Endodermal cell (in vitro differentiated cells): ENCODE data around the gene TLCD1. TPM values are rescaled to one million over a fixed set of nuclear protein-coding genes. Genes with fewer than 3 reads are reported as not detected.

Experiments
- DNase-seq: peaks from one replicate; pipeline ENCODE4 v3.0.0-alpha.2; 2017
- H3K27ac ChIP-seq: 2 replicates; pipeline ENCODE4 v1.5.1; 2013; ENCODE audit warnings: mild to moderate bottlenecking, low read depth, low read length, moderate library complexity
- H3K27me3 ChIP-seq: 2 replicates; pipeline ENCODE4 v1.6.1; 2013; ENCODE audit warnings: mild to moderate bottlenecking, low read length, moderate library complexity; ENCODE audit not compliant: insufficient read depth, control insufficient read depth, poor library complexity, severe bottlenecking
- H3K36me3 ChIP-seq: 2 replicates; pipeline ENCODE4 v1.7.0; 2013; ENCODE audit warnings: mild to moderate bottlenecking, low read length, moderate library complexity; ENCODE audit not compliant: control insufficient read depth, insufficient read depth
- H3K4me1 ChIP-seq: one replicate; pipeline ENCODE4 v1.7.0; 2013; ENCODE audit warnings: low read length; ENCODE audit not compliant: control insufficient read depth, insufficient read depth
- H3K4me3 ChIP-seq: 2 replicates; pipeline ENCODE4 v1.5.1; 2013; ENCODE audit warnings: mild to moderate bottlenecking, low read length, moderate library complexity
- H3K9ac ChIP-seq: 2 replicates; pipeline ENCODE4 v1.6.1; 2013; ENCODE audit warnings: mild to moderate bottlenecking, low read length, moderate library complexity; ENCODE audit not compliant: poor library complexity, severe bottlenecking; ENCODE audit errors: extremely low read depth
- H3K9me3 ChIP-seq: 2 replicates; pipeline ENCODE4 v1.6.1; 2013; ENCODE audit warnings: mild to moderate bottlenecking, low read length, moderate library complexity; ENCODE audit not compliant: control insufficient read depth
- H3K27ac Mint-ChIP-seq: 2 replicates; pipeline ENCODE4 v1.8.0; 2020; ENCODE audit warnings: mixed read lengths
- H3K27me3 Mint-ChIP-seq: 2 replicates; pipeline ENCODE4 v1.8.0; 2021; ENCODE audit warnings: mild to moderate bottlenecking, mixed read lengths; ENCODE audit not compliant: insufficient read depth
- H3K36me3 Mint-ChIP-seq: 2 replicates; pipeline ENCODE4 v1.8.0; 2020; ENCODE audit warnings: low read depth, mixed read lengths
- H3K4me1 Mint-ChIP-seq: 2 replicates; pipeline ENCODE4 v1.8.0; 2020; ENCODE audit warnings: mixed read lengths
- H3K4me3 Mint-ChIP-seq: 2 replicates; pipeline ENCODE4 v1.8.0; 2020; ENCODE audit warnings: mild to moderate bottlenecking, moderate library complexity, mixed read lengths
- H3K9me3 Mint-ChIP-seq: 2 replicates; pipeline ENCODE4 v1.8.0; 2020; ENCODE audit warnings: mild to moderate bottlenecking, mixed read lengths
- WGBS, 2 experiments: methylation state at CpG; one replicate each; pipeline versions ENCODE4 v1.1.5 to v1.1.7; 2013; ENCODE audit warnings: missing lambda C conversion rate in 2 of 2, mixed read lengths in 1 of 2; ENCODE audit not compliant: insufficient coverage in 1 of 2, insufficient read length in 1 of 2; 5-methylcytosine and 5-hydroxymethylcytosine counted together
- total RNA-seq, 2 donors: library from RNA; stranded (reverse); fragmentation: NEBNext Ultra II Directional in 1 of 2; extraction: Animal tissue kit (Norgen Biotek cat#: 25700) in 1 of 2; gene quantifications; 2 replicates in 1 of 2; 3 replicates in 1 of 2; pipeline ENCODE4 v1.2.1, GENCODE V29; 2021
- TF ChIP-seq, protein P1 (sequence below): fragments of 200-600 bp; sonication (generic); conservative IDR thresholded peaks from 2 replicates; pipeline ENCODE4 v1.5.0; 2021; ENCODE audit warnings: antibody characterized with exemption, mild to moderate bottlenecking

Gene TLCD1
- total RNA-seq, 2 donors from 2014 or later, result 17.0 to 22.9 TPM

DNA sequence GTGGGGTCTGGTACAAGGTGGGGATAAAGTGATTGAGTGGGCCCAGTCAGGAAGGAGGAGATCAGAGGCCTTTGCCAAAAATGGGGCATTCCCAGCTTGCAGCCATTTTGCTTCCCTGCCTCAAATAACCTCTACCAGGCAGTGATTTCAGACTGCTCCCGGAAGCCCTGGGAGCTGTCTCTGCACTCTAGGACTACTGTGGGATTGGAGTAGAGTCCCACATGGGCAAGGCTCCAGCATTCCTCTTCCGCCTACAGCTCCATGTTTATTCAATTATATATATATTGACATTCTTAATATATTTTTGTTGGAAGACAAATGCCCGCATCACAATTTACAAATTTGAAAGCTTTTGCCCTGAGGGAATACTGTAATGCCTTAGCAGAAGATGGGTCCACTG lies 50.5 kb downstream of the TLCD1 start:
- peaks cover 74% of the 10 kb centered on the region for H3K36me3 Mint-ChIP-seq
- H3K27me3 ChIP-seq, result no peaks in the 10 kb centered on the region
- H3K27me3 Mint-ChIP-seq, result no peaks in the 10 kb centered on the region
- no peak overlapping the region for H3K27ac Mint-ChIP-seq
- no peaks in the 10 kb centered on the region for H3K4me1 Mint-ChIP-seq
- TF ChIP-seq, protein P1, sequence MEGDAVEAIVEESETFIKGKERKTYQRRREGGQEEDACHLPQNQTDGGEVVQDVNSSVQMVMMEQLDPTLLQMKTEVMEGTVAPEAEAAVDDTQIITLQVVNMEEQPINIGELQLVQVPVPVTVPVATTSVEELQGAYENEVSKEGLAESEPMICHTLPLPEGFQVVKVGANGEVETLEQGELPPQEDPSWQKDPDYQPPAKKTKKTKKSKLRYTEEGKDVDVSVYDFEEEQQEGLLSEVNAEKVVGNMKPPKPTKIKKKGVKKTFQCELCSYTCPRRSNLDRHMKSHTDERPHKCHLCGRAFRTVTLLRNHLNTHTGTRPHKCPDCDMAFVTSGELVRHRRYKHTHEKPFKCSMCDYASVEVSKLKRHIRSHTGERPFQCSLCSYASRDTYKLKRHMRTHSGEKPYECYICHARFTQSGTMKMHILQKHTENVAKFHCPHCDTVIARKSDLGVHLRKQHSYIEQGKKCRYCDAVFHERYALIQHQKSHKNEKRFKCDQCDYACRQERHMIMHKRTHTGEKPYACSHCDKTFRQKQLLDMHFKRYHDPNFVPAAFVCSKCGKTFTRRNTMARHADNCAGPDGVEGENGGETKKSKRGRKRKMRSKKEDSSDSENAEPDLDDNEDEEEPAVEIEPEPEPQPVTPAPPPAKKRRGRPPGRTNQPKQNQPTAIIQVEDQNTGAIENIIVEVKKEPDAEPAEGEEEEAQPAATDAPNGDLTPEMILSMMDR, result no peak
- WGBS, 2 experiments, result 86 to 100% methylated on average over 1 to 2 of the region's 3 CpGs
- H3K9ac ChIP-seq, result no peak overlapping the region
- no peak overlapping the region for H3K27ac ChIP-seq
- no peaks in the 10 kb centered on the region for H3K9me3 Mint-ChIP-seq
- peaks cover 85% of the 10 kb centered on the region for H3K36me3 ChIP-seq
- H3K9me3 ChIP-seq, result no peaks in the 10 kb centered on the region
- no peaks in the 10 kb centered on the region for H3K4me1 ChIP-seq
- DNase-seq, result no peak
- H3K4me3 ChIP-seq, result no peak overlapping the region
- no peak overlapping the region for H3K4me3 Mint-ChIP-seq

Other genes with a start within 250 kb of the TLCD1 start
- not detected for gene FOXN1, start 219.9 kb downstream of the TLCD1 start, total RNA-seq
- 10 to 100 TPM; 46.7 to 59.0 TPM for gene UNC119, start 173.6 kb downstream of the TLCD1 start, total RNA-seq
- 10 to 100 TPM; 34.9 to 43.0 TPM for gene PIGS, start 154.7 kb downstream of the TLCD1 start, total RNA-seq
- gene ALDOC, start 149.3 kb downstream of the TLCD1 start, total RNA-seq, result 10 to 100 TPM; 12.3 to 14.1 TPM
- gene SPAG5, start 127.2 kb downstream of the TLCD1 start, total RNA-seq, result 100 to 1,000 TPM in 1 of 2 donors, 10 to 100 TPM in 1; 84.8 to 132 TPM
- gene RSKR, start 112.0 kb downstream of the TLCD1 start, total RNA-seq, result 10 to 100 TPM; 25.5 to 27.6 TPM
- gene BLTP2, start 81.1 kb downstream of the TLCD1 start, total RNA-seq, result 100 to 1,000 TPM; 132 to 144 TPM
- 10 to 100 TPM; 40.6 to 42.6 TPM for gene SDF2, start 64.3 kb downstream of the TLCD1 start, total RNA-seq
- gene SUPT6H, start 64.0 kb downstream of the TLCD1 start, total RNA-seq, result 10 to 100 TPM; 54.4 to 72.1 TPM
- gene PROCA1, start 14.3 kb downstream of the TLCD1 start, total RNA-seq, result 10 to 100 TPM; 28.7 to 41.6 TPM
- gene RAB34, start 8.4 kb downstream of the TLCD1 start, total RNA-seq, result 100 to 1,000 TPM; 111 to 112 TPM
- 1,000 to 10,000 TPM; 1,639 TPM for gene RPL23A, start 6.2 kb downstream of the TLCD1 start, total RNA-seq
- 10 to 100 TPM; 11.2 to 15.7 TPM for gene NEK8, start 2.6 kb upstream of the TLCD1 start, total RNA-seq
- 100 to 1,000 TPM; 168 to 169 TPM for gene TRAF4, start 17.8 kb upstream of the TLCD1 start, total RNA-seq
- gene FAM222B, start 116.6 kb upstream of the TLCD1 start, total RNA-seq, result 10 to 100 TPM; 59.2 to 75.7 TPM
- 10 to 100 TPM; 54.2 to 60.9 TPM for gene ERAL1, start 128.8 kb upstream of the TLCD1 start, total RNA-seq
- 100 to 1,000 TPM; 195 to 215 TPM for gene FLOT2, start 171.5 kb upstream of the TLCD1 start, total RNA-seq
- gene DHRS13, start 176.8 kb upstream of the TLCD1 start, total RNA-seq, result 10 to 100 TPM; 19.1 to 24.8 TPM
- 10 to 100 TPM; 60.0 to 61.0 TPM for gene PHF12, start 225.3 kb upstream of the TLCD1 start, total RNA-seq